GM04504 (cell line): ENCODE data around the gene VIT.
"Not testable (repeated sequence)": the region's sequence is repeated elsewhere in the genome, so short reads cannot be mapped to it uniquely, and the experiment has no call there.

Experiments used
- DNase-seq: peaks from one replicate; pipeline ENCODE4 v3.0.0-alpha.2; 2012; ENCODE audit warnings: low read depth

Gene VIT

DNA sequence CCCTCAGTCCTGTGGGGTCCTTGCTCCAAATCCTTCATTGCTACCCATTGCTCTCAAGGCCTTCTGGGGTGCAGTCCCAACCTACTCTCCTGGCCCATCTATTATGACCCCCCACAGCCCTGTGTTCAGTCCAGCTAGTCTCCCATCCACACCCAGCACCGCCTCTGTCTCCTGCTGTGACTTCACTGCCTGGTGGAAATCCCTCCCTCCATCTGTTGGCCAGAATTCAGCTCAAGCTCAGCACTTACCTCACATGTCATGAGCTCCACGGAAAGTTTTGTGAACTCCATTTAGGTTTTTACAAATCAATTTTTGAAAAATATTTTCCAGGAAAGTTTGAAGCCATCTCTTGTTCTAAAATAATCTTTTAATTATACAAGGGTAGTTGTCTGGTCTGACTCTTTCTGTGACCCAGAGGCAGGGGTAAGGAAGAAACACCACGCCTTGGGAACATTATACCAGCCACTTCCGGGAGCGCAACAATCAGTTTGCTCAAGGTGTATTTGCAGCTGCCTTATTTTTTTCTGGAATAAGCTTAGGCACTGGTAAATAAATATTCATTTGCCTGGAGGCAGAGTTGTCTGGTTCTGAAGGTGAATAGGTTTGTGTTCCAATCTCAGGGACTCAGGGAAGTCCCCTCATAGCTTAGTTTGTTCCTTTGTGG, 110.8 kb downstream of the VIT start:
- DNase-seq: no peak

DNA sequence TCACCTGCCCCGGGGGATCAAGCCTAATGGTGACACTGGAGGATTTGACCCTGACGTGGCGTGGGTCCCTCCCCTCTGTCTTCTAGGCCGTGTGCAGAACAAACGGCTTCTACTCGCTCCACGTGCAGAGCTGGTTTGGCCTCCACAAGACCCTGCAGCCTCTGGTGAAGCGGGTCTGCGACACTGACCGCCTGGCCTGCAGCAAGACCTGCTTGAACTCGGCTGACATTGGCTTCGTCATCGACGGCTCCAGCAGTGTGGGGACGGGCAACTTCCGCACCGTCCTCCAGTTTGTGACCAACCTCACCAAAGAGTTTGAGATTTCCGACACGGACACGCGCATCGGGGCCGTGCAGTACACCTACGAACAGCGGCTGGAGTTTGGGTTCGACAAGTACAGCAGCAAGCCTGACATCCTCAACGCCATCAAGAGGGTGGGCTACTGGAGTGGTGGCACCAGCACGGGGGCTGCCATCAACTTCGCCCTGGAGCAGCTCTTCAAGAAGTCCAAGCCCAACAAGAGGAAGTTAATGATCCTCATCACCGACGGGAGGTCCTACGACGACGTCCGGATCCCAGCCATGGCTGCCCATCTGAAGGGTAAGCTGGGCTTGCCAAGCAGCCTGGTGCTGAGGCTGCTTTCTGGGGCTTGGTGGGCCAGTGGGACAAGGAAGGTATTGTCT, 112.0 kb downstream of the VIT start:
- no peak for DNase-seq

GRCh38 chr2:36809069-36809445, 112.5 kb downstream of the VIT start:
- DNase-seq: no peak

DNA sequence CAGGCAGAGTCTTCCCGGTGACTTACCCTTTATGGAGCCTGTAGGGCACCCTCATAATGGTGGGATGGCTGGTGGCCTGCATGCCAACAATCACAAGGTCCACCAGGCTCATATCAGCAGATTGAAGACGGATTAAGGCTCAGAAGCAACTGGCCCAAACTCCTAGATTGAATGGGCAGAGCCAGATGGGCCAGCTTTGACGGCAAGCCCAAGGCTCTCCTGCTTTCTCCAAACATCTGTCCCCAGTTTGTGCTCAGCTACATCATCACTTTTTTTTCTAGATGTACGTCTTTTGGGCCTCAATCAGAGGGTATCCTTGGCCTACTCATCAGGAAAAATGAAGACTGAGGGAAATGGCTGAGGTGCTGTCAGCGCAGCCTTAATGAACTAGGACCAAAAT, 114.6 kb downstream of the VIT start:
- DNase-seq: no peak

DNA sequence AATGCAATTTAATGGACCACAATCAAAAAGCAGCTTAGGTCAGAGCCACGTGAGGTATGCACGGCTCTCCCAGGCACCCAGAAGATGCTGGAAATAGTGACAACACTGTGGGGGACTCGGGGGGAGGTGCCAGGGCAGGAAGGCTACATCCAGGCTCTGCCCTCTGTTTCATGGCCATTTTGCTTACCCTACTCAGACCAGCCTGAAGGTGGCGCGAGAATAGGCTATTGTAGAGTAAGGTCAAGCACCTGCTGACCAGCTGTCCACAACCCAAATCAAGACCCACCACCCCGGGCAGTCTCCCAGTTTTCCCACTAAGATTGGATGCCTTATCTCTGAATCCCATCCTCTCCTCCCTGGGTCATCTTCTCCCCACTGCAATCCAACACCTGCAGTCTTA, 115.7 kb downstream of the VIT start:
- no peak for DNase-seq

DNA sequence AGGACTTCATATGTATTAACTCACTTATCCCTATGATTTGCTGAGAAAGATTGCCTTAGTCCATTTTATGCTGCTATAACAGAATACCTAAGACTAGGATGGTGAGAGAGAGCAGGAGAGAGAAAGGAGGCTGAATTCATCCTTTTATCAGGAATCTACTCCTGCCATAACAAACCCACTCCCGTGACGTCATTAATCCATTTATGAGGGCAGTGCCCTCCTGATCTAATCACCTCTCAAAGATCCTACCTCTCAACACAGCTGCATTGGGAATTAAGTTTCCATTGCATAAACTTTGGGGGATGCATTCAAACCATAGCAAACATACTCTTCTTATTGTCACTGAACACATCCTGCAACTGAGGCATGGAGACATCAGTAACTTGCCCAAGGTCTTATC, 122.0 kb downstream of the VIT start:
- no peak for DNase-seq

DNA sequence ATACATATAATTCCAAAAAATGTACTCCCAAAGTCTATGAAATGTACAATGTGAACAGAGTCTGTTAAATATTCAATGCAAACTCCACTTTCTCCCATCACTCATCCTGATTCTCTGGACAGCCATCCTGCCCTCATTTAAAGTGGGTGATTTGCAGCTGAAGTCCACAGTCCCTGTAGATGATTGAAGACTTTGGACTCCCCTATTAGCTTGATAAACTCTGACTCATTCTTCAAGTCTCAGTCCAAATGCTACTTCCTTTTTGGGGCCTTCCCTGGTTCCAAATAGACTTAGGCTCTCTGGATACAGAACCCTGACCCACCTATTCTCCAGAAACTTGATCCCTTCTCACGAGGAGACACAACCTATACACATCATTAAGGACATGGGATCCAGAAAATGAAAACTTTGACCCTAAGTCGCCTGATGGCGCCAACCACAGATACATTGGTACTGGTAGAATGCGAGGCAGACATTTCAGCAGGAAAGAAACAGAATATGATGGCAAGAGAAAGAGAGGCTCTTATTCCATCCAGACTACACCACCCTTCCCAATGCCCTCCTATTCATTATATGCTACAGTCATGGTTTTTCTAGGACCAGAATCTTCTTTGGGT, 122.7 kb downstream of the VIT start:
- DNase-seq: no peak

DNA sequence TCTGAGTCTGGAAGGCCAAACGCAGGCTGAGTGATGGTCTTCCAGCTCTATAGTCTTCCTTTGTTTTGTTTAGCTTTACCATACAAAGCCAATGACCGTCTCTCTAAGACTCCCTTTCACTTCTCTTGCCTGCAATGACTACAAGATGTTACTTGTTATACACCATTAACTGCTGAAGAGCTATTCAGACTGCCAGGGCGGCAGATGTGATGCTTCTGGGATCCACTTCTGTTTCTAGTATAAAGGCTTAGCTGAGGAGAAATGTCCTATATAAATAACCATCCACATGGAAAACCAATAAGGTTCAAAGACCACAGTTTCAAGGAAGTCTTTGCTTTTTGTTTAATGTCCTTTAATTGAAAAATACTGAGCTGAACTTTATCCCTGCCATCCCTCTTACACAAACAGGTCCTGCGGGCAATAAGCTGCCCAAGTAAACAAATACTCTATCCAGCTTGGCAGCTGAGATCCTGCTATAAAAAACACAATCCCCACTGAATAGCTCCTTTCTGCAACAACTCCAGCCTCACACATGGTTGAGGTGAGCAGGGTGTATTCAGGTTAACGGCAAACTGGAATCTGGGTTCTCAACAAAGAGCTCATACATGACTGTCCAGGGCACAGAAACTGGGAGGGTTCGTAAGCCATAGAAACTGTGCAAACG, 124.6 kb downstream of the VIT start:
- no peak for DNase-seq

- DNase-seq: no peak
These were observed 127.4 kb downstream of the VIT start for GRCh38 chr2:36823862-36824261.

DNA sequence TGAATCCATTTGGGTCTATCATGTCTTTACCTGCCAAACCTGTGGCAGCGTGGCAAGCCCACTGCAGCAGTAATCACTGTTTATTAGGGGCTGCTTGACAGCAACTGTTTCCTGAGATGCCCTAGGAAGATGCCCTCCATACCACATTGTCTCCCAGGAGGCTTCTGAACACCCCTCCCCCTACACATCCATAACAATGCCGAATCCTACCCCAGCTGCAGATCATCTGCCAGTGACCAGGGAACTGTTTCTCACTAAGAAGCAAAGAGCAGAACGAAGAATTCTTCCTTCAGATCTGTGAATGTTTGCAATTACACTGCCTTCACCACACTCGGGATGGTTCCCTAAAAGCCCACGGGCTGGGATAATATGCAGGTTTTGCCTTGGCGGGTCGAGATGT, 127.8 kb downstream of the VIT start:
- no peak for DNase-seq

DNA sequence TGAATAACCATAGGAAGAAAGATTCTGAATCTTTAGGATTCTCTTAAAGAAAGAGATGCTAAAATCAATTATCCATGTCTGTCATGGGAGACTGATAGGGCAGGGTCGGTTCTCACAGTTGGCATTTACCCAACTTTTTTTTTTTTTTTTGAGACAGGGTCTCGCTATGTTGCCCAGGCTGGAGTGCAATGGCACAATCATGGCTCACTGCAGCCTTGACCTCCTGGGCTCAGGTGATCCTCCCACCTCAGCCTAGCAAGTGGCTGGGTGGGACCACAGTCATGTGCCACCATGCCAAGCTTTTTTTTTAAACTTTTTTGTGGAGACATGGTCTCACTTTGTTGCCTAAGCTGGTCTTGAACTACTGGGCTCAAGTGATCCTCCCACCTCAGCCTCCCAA, 128.2 kb downstream of the VIT start:
- DNase-seq: not testable (repeated sequence)

DNA sequence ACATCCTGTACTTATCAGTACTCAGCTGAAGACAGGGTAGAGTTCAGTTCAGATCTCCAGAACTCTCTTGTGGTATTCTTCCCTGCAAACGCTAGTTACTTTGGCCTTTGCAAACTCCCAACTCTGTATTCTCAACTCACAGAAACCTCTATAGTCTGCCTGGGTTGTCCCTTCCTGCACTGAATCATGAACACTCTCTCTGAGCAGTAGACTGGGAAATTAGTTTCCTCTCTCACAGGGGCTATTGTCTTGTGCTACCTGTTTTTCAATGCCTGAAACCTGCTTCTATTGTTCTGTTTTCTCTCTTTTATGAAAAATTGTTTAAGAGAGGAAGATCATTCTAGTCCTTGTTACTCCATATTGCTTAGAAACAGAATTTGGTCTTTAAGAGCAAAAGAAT, 134.7 kb downstream of the VIT start:
- DNase-seq: no peak

- DNase-seq: no peak
These were observed 137.7 kb downstream of the VIT start for GRCh38 chr2:36834203-36834602.

DNA sequence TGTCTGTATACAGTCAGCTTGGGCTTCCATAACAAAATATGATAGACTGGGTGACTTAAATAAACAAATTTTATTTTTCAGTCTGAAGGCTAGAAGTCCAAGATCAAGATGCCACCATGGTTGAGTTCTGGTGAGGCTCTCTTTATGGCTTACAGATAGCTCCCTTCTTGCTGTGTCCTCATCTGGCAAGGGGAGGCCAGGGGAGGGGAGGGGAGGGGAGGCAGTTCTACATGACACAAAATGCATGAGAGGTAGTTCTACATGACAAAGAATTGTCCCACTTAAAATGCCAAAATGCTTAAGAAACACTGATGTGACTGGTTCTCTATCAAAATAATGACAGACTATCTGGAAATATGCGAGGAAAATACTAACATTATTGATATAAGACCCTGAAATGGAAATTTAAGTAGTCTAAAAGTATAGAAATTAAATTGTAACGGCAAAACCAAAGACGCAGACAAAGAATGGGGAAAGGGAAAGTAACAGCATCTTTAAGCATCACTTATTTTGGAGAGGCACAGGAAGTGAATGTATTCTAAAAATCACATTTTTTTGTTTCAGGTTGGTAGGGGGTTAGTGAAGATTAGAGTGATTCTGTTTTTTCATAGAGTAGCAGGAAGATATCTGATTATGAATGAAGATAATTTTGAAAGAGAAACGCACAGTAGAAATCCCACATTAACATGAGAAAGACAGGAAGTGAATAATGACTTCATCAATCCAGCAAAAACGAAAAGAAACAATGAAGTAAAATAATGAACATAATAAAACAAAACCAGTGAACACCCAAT, 138.4 kb downstream of the VIT start:
- no peak for DNase-seq

DNA sequence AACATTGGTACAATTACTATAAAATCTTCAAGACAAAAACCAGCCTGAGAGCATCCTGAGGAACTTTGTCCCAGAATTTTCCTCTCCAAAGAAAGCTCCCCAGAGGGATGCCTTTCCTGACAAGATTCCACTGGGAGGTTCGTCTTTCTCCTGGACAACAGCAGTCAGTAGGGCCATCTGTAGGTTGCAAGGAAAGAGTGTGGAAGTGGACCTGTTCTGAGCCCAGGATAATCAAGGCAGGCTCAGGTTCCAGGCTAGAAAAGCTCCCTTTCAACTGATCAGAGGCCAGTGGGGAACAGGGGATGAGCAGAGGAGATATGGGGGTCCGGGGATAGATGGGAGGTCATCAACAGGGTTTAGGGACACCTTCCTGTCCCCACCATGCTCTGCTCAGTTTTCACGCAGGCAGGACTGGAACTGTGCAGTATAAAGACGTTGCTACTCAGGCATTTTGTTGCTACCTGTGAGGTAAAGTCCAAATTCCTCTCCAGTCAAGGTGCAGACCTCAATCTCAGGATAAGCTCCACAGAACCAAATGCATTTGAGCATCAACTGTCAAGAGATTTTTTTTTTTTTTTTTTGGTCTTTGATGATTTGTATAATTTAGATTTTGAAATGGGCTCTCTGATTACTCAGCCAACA, 143.6 kb downstream of the VIT start:
- DNase-seq: no peak

DNA sequence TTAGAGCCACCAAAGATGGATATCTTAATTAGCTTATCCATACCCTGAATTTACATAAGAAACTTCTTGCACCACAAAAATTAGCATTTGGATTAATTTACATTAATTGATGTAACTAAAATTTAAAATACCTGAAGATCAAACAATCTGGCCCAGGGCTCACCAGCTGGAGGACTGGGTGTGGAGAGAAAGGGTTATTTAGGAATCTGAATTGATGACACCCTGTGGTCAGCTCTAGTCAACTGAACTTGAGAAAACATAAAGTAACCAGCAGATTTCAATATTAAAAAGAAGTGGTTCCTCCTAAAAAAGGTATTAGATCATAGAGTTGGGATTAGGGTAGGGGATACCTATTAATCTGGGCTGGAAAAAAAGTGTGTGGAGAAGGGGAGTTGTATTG, 147.3 kb downstream of the VIT start:
- no peak for DNase-seq

GRCh38 chr2:36849265-36849664, 152.8 kb downstream of the VIT start:
- no peak for DNase-seq

DNA sequence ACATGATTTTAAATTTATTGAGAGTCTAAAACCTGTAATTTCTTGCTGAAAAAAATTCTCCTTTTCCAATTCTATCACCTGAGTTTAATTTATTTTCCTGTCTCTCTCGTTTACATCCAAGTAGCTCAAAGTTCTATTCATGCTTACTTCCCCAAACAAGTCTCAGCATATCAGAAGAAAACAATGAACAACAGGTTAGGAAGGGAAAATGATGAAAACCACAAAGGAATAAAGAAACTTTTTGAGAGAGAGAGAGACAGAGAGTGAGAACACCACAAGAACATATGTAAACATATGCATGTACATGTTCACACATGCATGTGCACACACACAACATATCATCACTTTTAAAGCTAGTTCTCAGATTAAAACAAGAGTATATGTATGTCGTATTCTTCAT, 157.7 kb downstream of the VIT start:
- no peak for DNase-seq

- no peak for DNase-seq
These were observed 158.9 kb downstream of the VIT start for GRCh38 chr2:36855429-36855828.

GRCh38 chr2:36857713-36858112, 161.2 kb downstream of the VIT start:
- DNase-seq: no peak

DNA sequence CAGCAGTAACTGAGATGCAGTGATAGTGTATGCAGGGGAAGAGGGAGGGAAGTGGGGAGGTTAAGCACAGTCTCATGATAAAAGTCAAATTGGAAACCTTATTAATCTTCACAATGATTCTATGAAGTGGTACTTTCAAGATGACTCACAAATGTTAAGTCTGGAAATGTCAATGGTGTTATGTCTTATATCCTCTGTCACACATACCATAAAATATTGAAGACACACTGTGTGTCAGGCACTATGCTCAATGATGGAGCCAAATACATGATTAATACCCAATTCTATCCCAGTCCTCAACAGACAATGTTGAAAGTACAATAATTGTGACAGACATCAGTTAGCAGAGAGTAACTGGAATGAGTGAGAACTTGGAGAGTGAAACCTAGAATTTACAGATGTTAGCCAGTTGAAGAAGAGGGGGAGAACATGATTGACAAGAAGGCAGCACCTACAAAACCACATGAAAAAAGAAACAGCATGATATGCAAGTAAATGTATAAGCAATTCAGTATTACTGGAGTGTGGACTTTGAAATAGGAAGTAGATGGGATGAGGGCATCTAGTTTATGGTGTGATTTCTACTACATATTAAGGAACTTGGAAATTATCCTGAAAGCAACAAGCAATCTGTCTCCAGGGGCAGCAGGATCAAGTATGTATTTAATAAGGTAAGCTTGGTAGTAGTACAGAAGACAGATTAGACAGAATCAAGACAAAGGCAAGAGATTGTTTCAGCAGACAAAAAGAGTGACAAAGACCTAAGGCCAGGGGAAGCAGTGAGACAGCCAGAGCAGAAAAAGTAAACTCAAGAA, 162.3 kb downstream of the VIT start:
- no peak for DNase-seq
